ENCODE measurements around the gene ZNF300. TPM values are rescaled to one million over a fixed set of nuclear protein-coding genes. Genes with fewer than 3 reads are reported as not detected.

The ZNF300 gene
- total RNA-seq = 2.0 TPM
- long read RNA-seq, partial matches to known transcripts = 0 of 2 reads
- long read RNA-seq, other reads (novel, unspliced or antisense) = 1 of 2 reads

GRCh38 chr5:150904479-150905311 lies at the start of gene ZNF300:
Gene ZNF300 (minus strand): TSS chr5:150904980. CDS start chr5:150903155, 1,825 bp downstream.
- DNase-seq = peak; percentile 82
- peak; percentile 97 to 100 for ATAC-seq
- peaks cover 51% of the 10 kb centered on the region for H3K9me3 ChIP-seq
- intact Hi-C loops (cut with DNase I) = no loop called here
- no peaks in the 10 kb centered on the region for H3K4me1 ChIP-seq
- H3K27me3 ChIP-seq (ENCODE audit: low read depth) = no peaks in the 10 kb centered on the region
- no peaks in the 10 kb centered on the region for H3K36me3 ChIP-seq
- TF ChIP-seq CTCF (IDR thresholded peaks at IDR 0.05) = no peak
- peak within 1 kb of the TSS; percentile 74 for H3K27ac ChIP-seq
- peak within 1 kb of the TSS; percentile 52 for H3K4me3 ChIP-seq

GRCh38 chr5:150948539-150948938 lies 43.8 kb upstream of the ZNF300 start:
- no peaks in the 10 kb centered on the region for H3K36me3 ChIP-seq
- H3K9me3 ChIP-seq = peaks cover 72% of the 10 kb centered on the region
- H3K27ac ChIP-seq = no peak overlapping the region
- no peak for TF ChIP-seq CTCF (IDR thresholded peaks at IDR 0.05)
- no peaks in the 10 kb centered on the region for H3K27me3 ChIP-seq (ENCODE audit: low read depth)
- H3K4me3 ChIP-seq = no peak overlapping the region
- ATAC-seq (no peak), DNase-seq (no peak)
- no peaks in the 10 kb centered on the region for H3K4me1 ChIP-seq
- intact Hi-C loops (cut with DNase I) = no loop called here

GRCh38 chr5:150946351-150946905 lies 41.6 kb upstream of the ZNF300 start:
- TF ChIP-seq CTCF (IDR thresholded peaks at IDR 0.05) = no peak
- peaks cover 76% of the 10 kb centered on the region for H3K9me3 ChIP-seq
- intact Hi-C loops (cut with DNase I) = no loop called here

GRCh38 chr5:150945947-150946346 lies 41.2 kb upstream of the ZNF300 start:
- Histone ChIP-seq H3K4me1 (no peaks in the 10 kb centered on the region), H3K36me3 (no peaks in the 10 kb centered on the region), H3K27me3 (ENCODE audit: low read depth) (no peaks in the 10 kb centered on the region), H3K27ac (peak overlapping the region; percentile 71), H3K9me3 (peaks cover 76% of the 10 kb centered on the region), H3K4me3 (peak overlapping the region; percentile 54)
- TF ChIP-seq CTCF (IDR thresholded peaks at IDR 0.05) = no peak
- intact Hi-C loops (cut with DNase I) = no loop called here
- DNase-seq = no peak
- ATAC-seq = peak; percentile 30 to 54

More at GRCh38 chr5:150946351-150946905, 41.6 kb upstream of the ZNF300 start:
- H3K36me3 ChIP-seq = no peaks in the 10 kb centered on the region
- peak overlapping the region; percentile 54 for H3K4me3 ChIP-seq
- no peaks in the 10 kb centered on the region for H3K4me1 ChIP-seq
- no peaks in the 10 kb centered on the region for H3K27me3 ChIP-seq (ENCODE audit: low read depth)
- ATAC-seq = peak; percentile 79 to 93
- H3K27ac ChIP-seq = peak overlapping the region; percentile 71
- peak; percentile 67 for DNase-seq

GRCh38 chr5:150945486-150945885 lies 40.7 kb upstream of the ZNF300 start:
- no peak for TF ChIP-seq CTCF (IDR thresholded peaks at IDR 0.05)
- no peaks in the 10 kb centered on the region for H3K36me3 ChIP-seq
- ATAC-seq = no peak
- H3K27ac ChIP-seq = no peak overlapping the region
- DNase-seq = no peak
- peak overlapping the region; percentile 54 for H3K4me3 ChIP-seq
- H3K4me1 ChIP-seq = no peaks in the 10 kb centered on the region
- intact Hi-C loops (cut with DNase I) = no loop called here
- no peaks in the 10 kb centered on the region for H3K27me3 ChIP-seq (ENCODE audit: low read depth)
- H3K9me3 ChIP-seq = peaks cover 76% of the 10 kb centered on the region
